HCT116 (cell line): Measurements from ENCODE around the gene SMG6. TPM values are rescaled to one million over a fixed set of nuclear protein-coding genes. Genes with fewer than 3 reads are reported as not detected.
"Not testable (repeated sequence)": the region's sequence is repeated elsewhere in the genome, so short reads cannot be mapped to it uniquely, and the experiment has no call there.

ENCODE experiments used
- ATAC-seq: fragments of 200-7000 bp; cut with Tn5 transposase; 2 replicates; pipeline ENCODE4 v1.9.1; 2020; ENCODE audit warnings: mild to moderate bottlenecking, moderate library complexity
- BruUV-seq: library from RNA; stranded (reverse); fragments of 400-500 nt; replicated peaks from 2 replicates; lab custom pipeline; 2021; lab: Mats Ljungman, UMichigan
- CTCF ChIA-PET: fragments of 300-600 bp; sonication (Branson Sonifier 250); formaldehyde crosslinking; loops from one replicate; lab custom pipeline; 2021; ENCODE audit warnings: antibody characterized with exemption; lab: Charles Lee
- POLR2A ChIA-PET: fragments of 300-600, 350-600 bp; sonication (Branson Sonifier 250); formaldehyde crosslinking; loops from one replicate; lab custom pipeline; 2021; ENCODE audit warnings: antibody characterized with exemption; lab: Charles Lee
- RAD21 ChIA-PET, 2 experiments: fragments of 300-600 bp; sonication (Branson Sonifier 250); formaldehyde crosslinking; loops; one replicate each; lab custom pipeline; 2023; ENCODE audit warnings: low total read pairs in 2 of 2; ENCODE audit not compliant: uncharacterized antibody in 2 of 2, unreplicated experiment in 2 of 2, low non-redundant PET in 1 of 2; lab: Charles Lee
- DNase-seq: peaks from one replicate; pipeline ENCODE4 v3.0.0-alpha.2; 2010; ENCODE audit warnings: low read depth, low spot score
- H2AFZ ChIP-seq: fragments of 200-600 bp; shearing (Covaris generic), sonication (generic); 2 replicates; pipeline ENCODE4 v1.6.1; 2017; ENCODE audit warnings: low read depth, mixed run types, mixed read lengths, antibody characterized with exemption, low read length; ENCODE audit not compliant: poor library complexity, severe bottlenecking
- H3K27ac ChIP-seq: 2 replicates; pipeline ENCODE4 v1.5.1; 2012; ENCODE audit warnings: low read depth, low read length
- H3K27me3 ChIP-seq: fragments of 200-600 bp; sonication (generic); 2 replicates; pipeline ENCODE4 v1.6.1; 2016; ENCODE audit warnings: mixed run types, low read length, mixed read lengths; ENCODE audit not compliant: insufficient read depth
- H3K36me3 ChIP-seq, 2 experiments: fragments of 200-500 bp in 1 of 2; fragments of 200-600 bp in 1 of 2; sonication (Bioruptor generic) in 1 of 2; sonication (generic) in 1 of 2; 2 replicates each; pipeline versions ENCODE4 v1.5.1 to v1.6.1; 2014 to 2016; ENCODE audit warnings: low read length in 2 of 2, inconsistent platforms in 1 of 2, mixed read lengths in 1 of 2, mixed run types in 1 of 2; ENCODE audit not compliant: insufficient read depth in 2 of 2, control insufficient read depth in 1 of 2
- H3K4me1 ChIP-seq, 2 experiments: fragments of 200-600 bp in 1 of 2; sonication (generic) in 1 of 2; 2 replicates each; pipeline versions ENCODE4 v1.5.1 to v1.6.1; 2012 to 2017; ENCODE audit warnings: low read length in 2 of 2, inconsistent platforms in 1 of 2, mild to moderate bottlenecking in 1 of 2, mixed read lengths in 1 of 2, mixed run types in 1 of 2, moderate library complexity in 1 of 2; ENCODE audit not compliant: insufficient read depth in 2 of 2, control insufficient read depth in 1 of 2
- H3K4me2 ChIP-seq: fragments of 200-600 bp; sonication (generic); 2 replicates; pipeline ENCODE4 v1.6.1; 2017; ENCODE audit warnings: mixed run types, low read length, mixed read lengths
- H3K4me3 ChIP-seq, 2 experiments: fragments of 200-600 bp in 1 of 2; sonication (generic) in 1 of 2; replicated peaks in 1 of 2; 2 replicates each; pipeline ENCODE4 v1.5.1; 2011 to 2016; ENCODE audit warnings: low read length in 2 of 2, control low read depth in 1 of 2, low read depth in 1 of 2, mild to moderate bottlenecking in 1 of 2, mixed read lengths in 1 of 2, mixed run types in 1 of 2
- H3K79me2 ChIP-seq: fragments of 200-600 bp; sonication (generic); 2 replicates; pipeline ENCODE4 v1.6.1; 2017; ENCODE audit warnings: mild to moderate bottlenecking, mixed run types, low read length, moderate library complexity, mixed read lengths; ENCODE audit not compliant: insufficient read depth
- H3K9ac ChIP-seq: fragments of 200-600 bp; sonication (generic); 2 replicates; pipeline ENCODE4 v1.6.1; 2016; ENCODE audit warnings: low read length, mixed read lengths
- H3K9me2 ChIP-seq: fragments of 200-600 bp; sonication (generic), shearing (Covaris generic); 2 replicates; pipeline ENCODE4 v1.6.1; 2017; ENCODE audit warnings: mixed run types, mild to moderate bottlenecking, moderate library complexity; ENCODE audit not compliant: insufficient read depth
- H3K9me3 ChIP-seq, 2 experiments: fragments of 200-500 bp in 1 of 2; fragments of 200-600 bp in 1 of 2; sonication (Bioruptor generic) in 1 of 2; sonication (generic) in 1 of 2; 2 replicates each; pipeline ENCODE4 v1.6.1; 2014 to 2017; ENCODE audit warnings: low read length in 2 of 2, mixed read lengths in 2 of 2, inconsistent platforms in 1 of 2, low read depth in 1 of 2, mild to moderate bottlenecking in 1 of 2, mixed run types in 1 of 2, moderate library complexity in 1 of 2; ENCODE audit not compliant: control insufficient read depth in 1 of 2, insufficient read depth in 1 of 2
- H4K20me1 ChIP-seq: fragments of 200-600 bp; sonication (generic), shearing (Covaris generic); 2 replicates; pipeline ENCODE4 v1.6.1; 2017; ENCODE audit warnings: mixed run types, mild to moderate bottlenecking, moderate library complexity; ENCODE audit not compliant: insufficient read depth
- CBX3 ChIP-seq: IDR thresholded peaks from 2 replicates; pipeline ENCODE4 v1.6.1; 2012; ENCODE audit warnings: low read depth
- CEBPB ChIP-seq: IDR thresholded peaks from 2 replicates; pipeline ENCODE4 v1.6.1; 2012; ENCODE audit warnings: low read depth
- ELF1 ChIP-seq: IDR thresholded peaks from 2 replicates; pipeline ENCODE4 v1.6.1; 2012; ENCODE audit warnings: low read depth, borderline replicate concordance
- EZH2 ChIP-seq: fragments of 200-600 bp; sonication (generic); IDR thresholded peaks from 2 replicates; pipeline ENCODE4 v1.6.1; 2017; ENCODE audit warnings: antibody characterized with exemption, mixed run types
- EZH2phosphoT487 ChIP-seq: fragments of 200-600 bp; IDR thresholded peaks from 2 replicates; pipeline ENCODE4 v1.6.1; 2018; ENCODE audit warnings: antibody characterized with exemption, borderline replicate concordance
- FOSL1 ChIP-seq: IDR thresholded peaks from 2 replicates; pipeline ENCODE4 v1.6.1; 2012; ENCODE audit warnings: low read depth
- JUND ChIP-seq: IDR thresholded peaks from 2 replicates; pipeline ENCODE4 v1.6.1; 2012
- POLR2AphosphoS5 ChIP-seq: IDR thresholded peaks from 2 replicates; pipeline ENCODE4 v1.6.1; 2011; ENCODE audit warnings: mild to moderate bottlenecking, low read depth, low read length, moderate library complexity
- RAD21 ChIP-seq: IDR thresholded peaks from 2 replicates; pipeline ENCODE4 v1.6.1; 2012; ENCODE audit warnings: low read depth, mild to moderate bottlenecking
- REST ChIP-seq: IDR thresholded peaks from 2 replicates; pipeline ENCODE4 v1.6.1; 2012; ENCODE audit warnings: low read depth
- SIN3A ChIP-seq: IDR thresholded peaks from 2 replicates; pipeline ENCODE4 v1.6.1; 2012; ENCODE audit warnings: low read depth
- ZNF274 ChIP-seq: fragments of 200-500 bp; sonication (Bioruptor generic); IDR thresholded peaks from 2 replicates; pipeline ENCODE4 v1.6.1; 2014; ENCODE audit warnings: mild to moderate bottlenecking, low read depth, low read length, inconsistent platforms
- intact Hi-C: fragments of 100-400 bp; cut with micrococcal nuclease; formaldehyde crosslinking; loops from 2 replicates; pipeline ENCODE4 v1.10.0; 2022
- total RNA-seq: library from RNA; stranded (reverse); gene quantifications from one replicate; pipeline ENCODE4 v1.2.1, GENCODE V29; 2021; ENCODE audit not compliant: unreplicated experiment
- TF ChIP-seq, protein P1 (sequence below): IDR thresholded peaks from 2 replicates; pipeline ENCODE4 v1.6.1; 2012
- TF ChIP-seq, protein P2 (sequence below): IDR thresholded peaks from 2 replicates; pipeline ENCODE4 v1.6.1; 2011; ENCODE audit warnings: mild to moderate bottlenecking, low read length, moderate library complexity; ENCODE audit not compliant: insufficient replicate concordance; ENCODE audit errors: extremely low read depth
- TF ChIP-seq, protein P3 (sequence below): IDR thresholded peaks from 2 replicates; pipeline ENCODE4 v1.6.1; 2012

Gene SMG6
- total RNA-seq, 1 experiment from 2014 or later, result 23.1 TPM

GRCh38 chr17:2258830-2259229 lies 44.8 kb downstream of the SMG6 start:
- CTCF ChIA-PET, result interaction anchor here (2.3 kb wide), 1 partner anchor 14 kb away, joined by 8 read pairs; no protein-coding TSS in a partner anchor
- H3K9me2 ChIP-seq, BruUV-seq, H3K79me2 ChIP-seq, H3K9ac ChIP-seq, H4K20me1 ChIP-seq, H3K9me3 ChIP-seq, H3K27me3 ChIP-seq, H3K4me1 ChIP-seq, DNase-seq, H3K4me2 ChIP-seq, RAD21 ChIA-PET, H3K4me3 ChIP-seq, intact Hi-C loops, ATAC-seq, POLR2A ChIA-PET, H3K36me3 ChIP-seq, H2AFZ ChIP-seq, H3K27ac ChIP-seq: not testable (repeated sequence)

DNA sequence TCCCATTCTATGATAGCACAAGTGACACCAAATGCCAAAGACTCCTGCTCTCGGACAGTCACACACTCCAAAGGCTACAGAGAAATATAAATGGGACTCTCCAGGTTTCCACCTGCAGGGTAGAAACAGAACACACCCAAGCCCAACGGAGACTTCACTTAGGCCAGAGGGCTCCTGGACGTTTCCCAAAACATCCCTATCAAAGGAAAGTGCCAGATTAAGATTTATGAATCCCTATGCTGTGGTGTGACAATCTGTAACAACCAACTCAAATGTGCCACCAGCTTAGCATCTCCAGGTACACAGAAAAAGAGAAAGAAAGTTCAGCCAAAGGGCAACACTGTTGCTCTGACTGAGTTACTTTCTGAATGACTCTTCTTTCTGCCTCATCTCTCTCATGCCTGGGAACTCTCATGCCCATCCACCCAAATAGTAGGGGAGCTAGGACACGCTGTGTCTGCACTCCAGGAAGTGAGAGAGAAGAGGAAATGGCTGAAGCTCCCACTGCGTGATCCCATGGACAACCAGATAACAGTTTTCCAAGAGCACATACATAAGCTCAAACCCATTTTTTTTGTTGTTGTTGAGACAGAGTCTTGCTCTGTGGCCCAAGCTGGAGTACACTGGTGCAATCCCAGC lies 49.7 kb downstream of the SMG6 start:
- POLR2A ChIA-PET, result no interaction called here
- no peaks in the 10 kb centered on the region for H3K4me1 ChIP-seq
- H3K4me3 ChIP-seq, result no peak overlapping the region
- H3K4me2 ChIP-seq, result no peak overlapping the region
- DNase-seq (no peak), ATAC-seq (no peak)
- RAD21 ChIA-PET, result no interaction called here
- BruUV-seq, result no TSS peak
- no peaks in the 10 kb centered on the region for H4K20me1 ChIP-seq
- no peaks in the 10 kb centered on the region for H3K9me2 ChIP-seq
- intact Hi-C loops, result no loop called here
- no peaks in the 10 kb centered on the region for H3K36me3 ChIP-seq
- H2AFZ ChIP-seq, result no peak overlapping the region
- H3K9me3 ChIP-seq, result no peaks in the 10 kb centered on the region
- no peaks in the 10 kb centered on the region for H3K27me3 ChIP-seq
- H3K79me2 ChIP-seq, result 0 out of 2 replicates have a peak, but pooled peaks cover 4% of the 10 kb centered on the region
- no peak overlapping the region for H3K27ac ChIP-seq
- no peak overlapping the region for H3K9ac ChIP-seq
- TF ChIP-seq ELF1 (no peak), EZH2 (no peak), POLR2AphosphoS5 (no peak), ZNF274 (no peak), RAD21 (no peak), REST (no peak), FOSL1 (no peak), JUND (no peak), CBX3 (no peak), SIN3A (no peak), EZH2phosphoT487 (no peak), CEBPB (no peak)
- TF ChIP-seq, protein P1, sequence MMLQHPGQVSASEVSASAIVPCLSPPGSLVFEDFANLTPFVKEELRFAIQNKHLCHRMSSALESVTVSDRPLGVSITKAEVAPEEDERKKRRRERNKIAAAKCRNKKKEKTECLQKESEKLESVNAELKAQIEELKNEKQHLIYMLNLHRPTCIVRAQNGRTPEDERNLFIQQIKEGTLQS, result no peak
- TF ChIP-seq, protein P2, sequence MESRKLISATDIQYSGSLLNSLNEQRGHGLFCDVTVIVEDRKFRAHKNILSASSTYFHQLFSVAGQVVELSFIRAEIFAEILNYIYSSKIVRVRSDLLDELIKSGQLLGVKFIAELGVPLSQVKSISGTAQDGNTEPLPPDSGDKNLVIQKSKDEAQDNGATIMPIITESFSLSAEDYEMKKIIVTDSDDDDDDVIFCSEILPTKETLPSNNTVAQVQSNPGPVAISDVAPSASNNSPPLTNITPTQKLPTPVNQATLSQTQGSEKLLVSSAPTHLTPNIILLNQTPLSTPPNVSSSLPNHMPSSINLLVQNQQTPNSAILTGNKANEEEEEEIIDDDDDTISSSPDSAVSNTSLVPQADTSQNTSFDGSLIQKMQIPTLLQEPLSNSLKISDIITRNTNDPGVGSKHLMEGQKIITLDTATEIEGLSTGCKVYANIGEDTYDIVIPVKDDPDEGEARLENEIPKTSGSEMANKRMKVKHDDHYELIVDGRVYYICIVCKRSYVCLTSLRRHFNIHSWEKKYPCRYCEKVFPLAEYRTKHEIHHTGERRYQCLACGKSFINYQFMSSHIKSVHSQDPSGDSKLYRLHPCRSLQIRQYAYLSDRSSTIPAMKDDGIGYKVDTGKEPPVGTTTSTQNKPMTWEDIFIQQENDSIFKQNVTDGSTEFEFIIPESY, result no peak
- TF ChIP-seq, protein P3, sequence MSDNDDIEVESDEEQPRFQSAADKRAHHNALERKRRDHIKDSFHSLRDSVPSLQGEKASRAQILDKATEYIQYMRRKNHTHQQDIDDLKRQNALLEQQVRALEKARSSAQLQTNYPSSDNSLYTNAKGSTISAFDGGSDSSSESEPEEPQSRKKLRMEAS, result no peak
- CTCF ChIA-PET, result interaction anchor here (0.8 to 2.2 kb wide), 2 partner anchors 9 to 199 kb away, joined by 3 to 13 read pairs; partner anchors contain the start of gene HIC1
